Ascending aorta (tissue), 2 donors: ENCODE results near the gene CENPV. TPM values are rescaled to one million over a fixed set of nuclear protein-coding genes. Genes with fewer than 3 reads are reported as not detected.
"Not testable (repeated sequence)": the region's sequence is repeated elsewhere in the genome, so short reads cannot be mapped to it uniquely, and the experiment has no call there.

Experiments used
- DNase-seq, 2 donors: peaks; one replicate each; pipeline ENCODE4 v3.0.0-alpha.2; 2019; ENCODE audit warnings: low spot score in 2 of 2
- H3K27ac ChIP-seq, 2 donors: fragments of 200-600 bp; sonication (generic); one replicate each; pipeline ENCODE4 v1.5.1; 2016 to 2017; ENCODE audit warnings: mild to moderate bottlenecking in 1 of 2
- H3K27me3 ChIP-seq: fragments of 200-600 bp; sonication (generic); one replicate; pipeline ENCODE4 v1.5.1; 2017
- H3K36me3 ChIP-seq, 2 donors: fragments of 200-600 bp; sonication (generic); one replicate each; pipeline ENCODE4 v1.5.1; 2016
- H3K4me1 ChIP-seq, 2 donors: fragments of 200-600 bp; sonication (generic); one replicate each; pipeline ENCODE4 v1.5.1; 2016 to 2017; ENCODE audit warnings: mild to moderate bottlenecking in 1 of 2
- H3K4me3 ChIP-seq, 2 donors: fragments of 200-600 bp; sonication (generic); one replicate each; pipeline ENCODE4 v1.5.1; 2016 to 2017; ENCODE audit warnings: mild to moderate bottlenecking in 1 of 2
- H3K9me3 ChIP-seq, 2 donors: fragments of 200-600 bp; sonication (generic); one replicate each; pipeline ENCODE4 v1.5.1; 2016
- intact Hi-C: fragments of 100-400 bp; cut with DNase I; formaldehyde crosslinking; loops from one replicate; pipeline ENCODE4 v1.15.1; 2023
- total RNA-seq: library from RNA; depleted of rRNA; stranded (reverse); fragments of >200 nt; gene quantifications from one replicate; pipeline ENCODE4 v1.1.0, GENCODE V29; 2016
- TF ChIP-seq, protein P1 (sequence below), 3 experiments: fragments of 200-600 bp in 2 of 3; fragments of 450-650 bp in 1 of 3; sonication (generic) in 2 of 3; IDR thresholded peaks; one replicate each; pipeline ENCODE4 v1.5.1; 2016 to 2019; ENCODE audit warnings: antibody characterized with exemption in 3 of 3, mild to moderate bottlenecking in 1 of 3, moderate library complexity in 1 of 3

Gene CENPV
- total RNA-seq, 1 donor from 2014 or later = 37.6 TPM

DNA sequence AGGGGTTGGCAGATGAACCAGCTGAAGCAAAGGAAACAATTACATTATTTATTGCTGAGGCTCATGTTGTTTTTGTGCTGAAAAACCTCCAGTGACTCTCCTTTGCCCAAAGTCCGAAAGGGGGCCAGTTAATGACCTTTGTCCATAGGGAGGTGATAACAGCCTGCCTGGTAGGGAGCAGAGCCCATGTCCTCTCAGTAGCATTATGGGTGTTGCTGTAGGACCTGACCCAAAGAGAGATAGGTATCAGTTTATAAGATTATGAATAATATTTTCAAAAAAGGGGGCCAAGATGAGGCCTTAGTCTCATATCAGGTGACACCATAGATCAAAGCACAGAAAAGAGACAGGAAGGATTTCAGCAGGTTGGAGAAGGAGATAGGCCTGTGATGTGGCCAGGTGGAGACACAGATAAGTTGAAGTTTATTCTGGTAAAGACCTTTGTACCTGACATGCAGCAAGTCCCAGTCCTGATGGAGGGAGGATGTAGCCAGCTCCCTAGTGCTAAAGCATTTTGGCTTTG, 55.1 kb downstream of the CENPV start:
- Histone ChIP-seq H3K9me3 (no peaks in the 10 kb centered on the region), H3K27ac (no peak overlapping the region), H3K4me3 (no peak overlapping the region), H3K27me3 (no peaks in the 10 kb centered on the region), H3K4me1 (peaks cover 0 to 2% of the 10 kb centered on the region in 2 donors), H3K36me3 (peaks cover 0 to 7% of the 10 kb centered on the region in 2 donors)
- TF ChIP-seq, protein P1, sequence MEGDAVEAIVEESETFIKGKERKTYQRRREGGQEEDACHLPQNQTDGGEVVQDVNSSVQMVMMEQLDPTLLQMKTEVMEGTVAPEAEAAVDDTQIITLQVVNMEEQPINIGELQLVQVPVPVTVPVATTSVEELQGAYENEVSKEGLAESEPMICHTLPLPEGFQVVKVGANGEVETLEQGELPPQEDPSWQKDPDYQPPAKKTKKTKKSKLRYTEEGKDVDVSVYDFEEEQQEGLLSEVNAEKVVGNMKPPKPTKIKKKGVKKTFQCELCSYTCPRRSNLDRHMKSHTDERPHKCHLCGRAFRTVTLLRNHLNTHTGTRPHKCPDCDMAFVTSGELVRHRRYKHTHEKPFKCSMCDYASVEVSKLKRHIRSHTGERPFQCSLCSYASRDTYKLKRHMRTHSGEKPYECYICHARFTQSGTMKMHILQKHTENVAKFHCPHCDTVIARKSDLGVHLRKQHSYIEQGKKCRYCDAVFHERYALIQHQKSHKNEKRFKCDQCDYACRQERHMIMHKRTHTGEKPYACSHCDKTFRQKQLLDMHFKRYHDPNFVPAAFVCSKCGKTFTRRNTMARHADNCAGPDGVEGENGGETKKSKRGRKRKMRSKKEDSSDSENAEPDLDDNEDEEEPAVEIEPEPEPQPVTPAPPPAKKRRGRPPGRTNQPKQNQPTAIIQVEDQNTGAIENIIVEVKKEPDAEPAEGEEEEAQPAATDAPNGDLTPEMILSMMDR (IDR thresholded peaks at IDR 0.05) = no peak
- no peak for DNase-seq
- intact Hi-C loops = no loop called here

- DNase-seq = no peak
- no peaks in the 10 kb centered on the region for H3K27me3 ChIP-seq
- H3K4me1 ChIP-seq = peaks cover 0 to 2% of the 10 kb centered on the region in 2 donors
- no peak overlapping the region for H3K27ac ChIP-seq
- H3K9me3 ChIP-seq = no peaks in the 10 kb centered on the region
- no peak overlapping the region for H3K4me3 ChIP-seq
- H3K36me3 ChIP-seq = peaks cover 0 to 4% of the 10 kb centered on the region in 2 donors
- intact Hi-C loops = no loop called here
- TF ChIP-seq, protein P1 (IDR thresholded peaks at IDR 0.05) = no peak
Measured at GRCh38 chr17:16297367-16298139, 55.7 kb downstream of the CENPV start.

DNA sequence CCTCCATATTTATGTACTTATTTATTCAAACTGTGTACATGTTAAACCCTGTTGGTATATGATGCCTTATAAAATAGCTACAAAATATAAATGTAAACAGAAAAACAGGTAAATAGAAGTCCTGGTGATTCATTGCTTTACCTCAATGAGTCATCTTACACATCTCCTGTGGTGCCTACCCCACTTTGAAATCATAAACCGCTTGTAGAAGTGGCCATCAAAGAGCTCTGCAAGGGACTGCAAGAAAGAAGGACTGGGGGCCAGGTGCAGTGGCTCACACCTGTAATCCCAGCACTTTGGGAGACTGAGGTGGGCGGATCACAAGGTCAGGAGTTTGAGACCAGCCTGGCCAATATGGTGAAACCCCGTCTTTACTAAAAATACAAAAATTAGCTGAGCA, 57.2 kb downstream of the CENPV start:
- DNase-seq, H3K9me3 ChIP-seq, intact Hi-C loops: not testable (repeated sequence)

GRCh38 chr17:16294560-16294959, 58.7 kb downstream of the CENPV start:
- H3K36me3 ChIP-seq = no peaks in the 10 kb centered on the region
- H3K27me3 ChIP-seq = no peaks in the 10 kb centered on the region
- H3K4me3 ChIP-seq = no peak overlapping the region
- TF ChIP-seq, protein P1 (IDR thresholded peaks at IDR 0.05) = no peak
- intact Hi-C loops = no loop called here
- H3K9me3 ChIP-seq = no peaks in the 10 kb centered on the region
- no peaks in the 10 kb centered on the region for H3K4me1 ChIP-seq
- no peak overlapping the region for H3K27ac ChIP-seq
- no peak for DNase-seq

More for the DNA sequence above, 57.2 kb downstream of the CENPV start:
- not testable (repeated sequence) for H3K4me3 ChIP-seq, H3K36me3 ChIP-seq, H3K27ac ChIP-seq, H3K4me1 ChIP-seq, H3K27me3 ChIP-seq

DNA sequence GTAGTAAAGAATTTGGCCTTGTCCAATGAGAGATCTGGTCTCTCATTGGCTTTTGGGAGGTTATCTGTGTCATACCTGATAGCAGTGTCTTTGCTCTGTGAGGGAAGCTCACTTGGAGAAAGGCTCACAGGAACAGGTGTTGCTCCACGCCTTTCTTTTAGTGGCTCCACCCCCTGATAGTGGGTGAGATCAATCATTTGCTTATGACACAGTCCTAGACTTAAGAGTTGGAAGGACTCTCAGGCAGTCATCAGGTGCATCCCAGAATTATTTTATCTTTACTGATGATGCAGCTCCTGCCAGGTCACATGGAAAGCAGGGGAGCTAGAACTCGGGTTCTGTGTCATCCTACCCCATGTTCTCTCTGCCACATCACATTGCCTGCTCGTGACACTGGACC, 59.3 kb downstream of the CENPV start:
- DNase-seq = no peak
- Histone ChIP-seq H3K27ac (no peak overlapping the region), H3K9me3 (no peaks in the 10 kb centered on the region), H3K4me3 (no peak overlapping the region), H3K27me3 (no peaks in the 10 kb centered on the region), H3K4me1 (peaks cover 0 to 3% of the 10 kb centered on the region in 2 donors), H3K36me3 (no peaks in the 10 kb centered on the region)
- TF ChIP-seq, protein P1 (IDR thresholded peaks at IDR 0.05) = no peak
- intact Hi-C loops = no loop called here

Other genes with a start within 250 kb of the CENPV start
- gene NCOR1, start 137.9 kb downstream of the CENPV start, total RNA-seq = 81.0 TPM
- 6.2 TPM for gene PIGL, start 136.3 kb downstream of the CENPV start, total RNA-seq
- 615 TPM for gene UBB, start 27.6 kb upstream of the CENPV start, total RNA-seq
- gene TRPV2, start 62.1 kb upstream of the CENPV start, total RNA-seq = 26.1 TPM
- 1.2 TPM for gene LRRC75A, start 138.7 kb upstream of the CENPV start, total RNA-seq
- 2.9 TPM for gene ZNF287, start 215.7 kb upstream of the CENPV start, total RNA-seq